ENCODE results near the gene BCO2. TPM values are rescaled to one million over a fixed set of nuclear protein-coding genes. Genes with fewer than 3 reads are reported as not detected.

The BCO2 gene
- total RNA-seq = 100 to 1,000 TPM in 4 of 9 donors, 10 to 100 TPM in 5; 51.8 to 126 (median 86.1) TPM
- 10 to 100 TPM; 58.4 to 80.7 TPM for polyA plus RNA-seq
- long read RNA-seq, donor 1, transcript BCO2-203 (12 exons, 2,598 nt) = minor isoform, 6 of 88 reads
- long read RNA-seq, donor 1, transcript BCO2-201 (12 exons, 2,930 nt) = major isoform, 43 of 88 reads
- long read RNA-seq, donor 1, partial matches to known transcripts = 4 of 88 reads
- long read RNA-seq, donor 1, other reads (novel, unspliced or antisense) = 30 of 88 reads
- long read RNA-seq, donor 2, transcript BCO2-202 (10 exons, 1,868 nt) = minor isoform, 26 of 491 reads
- long read RNA-seq, donor 2, transcript BCO2-203 (12 exons, 2,598 nt) = minor isoform, 59 of 491 reads
- long read RNA-seq, donor 2, transcript BCO2-201 (12 exons, 2,930 nt) = major isoform, 225 of 491 reads
- long read RNA-seq, donor 2, transcript BCO2-213 (13 exons, 2,493 nt) = minor isoform, 8 of 491 reads
- long read RNA-seq, donor 2, partial matches to known transcripts = 28 of 491 reads
- long read RNA-seq, donor 2, other reads (novel, unspliced or antisense) = 139 of 491 reads
- long read RNA-seq, donor 3, transcript BCO2-213 (13 exons, 2,493 nt) = minor isoform, 6 of 77 reads
- long read RNA-seq, donor 3, transcript BCO2-203 (12 exons, 2,598 nt) = minor isoform, 10 of 77 reads
- long read RNA-seq, donor 3, transcript BCO2-201 (12 exons, 2,930 nt) = major isoform, 29 of 77 reads
- long read RNA-seq, donor 3, partial matches to known transcripts = 3 of 77 reads
- long read RNA-seq, donor 3, other reads (novel, unspliced or antisense) = 25 of 77 reads

- Histone ChIP-seq H3K27ac (peak within 1 kb of the TSS; percentile 28 to 87 (median 78)), H3K36me3 (peaks cover 0 to 4% (median 0%) of the 10 kb centered on the region in 9 donors), H3K9me3 (no peaks in the 10 kb centered on the region), H3K4me1 (peaks cover 0 to 25% (median 7%) of the 10 kb centered on the region in 12 donors), H3K27me3 (no peaks in the 10 kb centered on the region), H3K4me3 (peak within 1 kb of the TSS; percentile 21 to 62 (median 48))
- 3 to 6% (median 4%) methylated on average over 11 of the region's 11 CpGs for WGBS, 4 donors
- intact Hi-C loops (cut with DNase I) = loop anchor here in 7 of 10 donors (2.0 to 10.0 kb wide), 4 partner anchors 58 to 63 kb away; no protein-coding TSS in a partner anchor
- TF ChIP-seq POLR2A (IDR thresholded peaks at IDR 0.05) (peak in 1 of 2 donors; percentile 50), CTCF (IDR thresholded peaks at IDR 0.05) (peak; percentile 60 to 85 (median 78))
- ATAC-seq (peak; percentile 91 to 95 (median 94)), DNase-seq (peak; percentile 78 to 90 (median 86))
Measured at GRCh38 chr11:112174789-112175598, at the start of gene BCO2. Gene BCO2 (plus strand): TSS chr11:112175512. CDS start chr11:112175602, 90 bp downstream.

- H3K9me3 ChIP-seq = no peaks in the 10 kb centered on the region
- H3K27ac ChIP-seq = no peak overlapping the region
- no peaks in the 10 kb centered on the region for H3K36me3 ChIP-seq
- peaks cover 0 to 10% (median 0%) of the 10 kb centered on the region in 12 donors for H3K4me1 ChIP-seq
- H3K27me3 ChIP-seq = no peaks in the 10 kb centered on the region
- intact Hi-C loops (cut with DNase I) = no loop called here
- no peak overlapping the region for H3K4me3 ChIP-seq
- TF ChIP-seq CTCF (IDR thresholded peaks at IDR 0.05) = no peak
- no peak for TF ChIP-seq POLR2A (IDR thresholded peaks at IDR 0.05)
- 94 to 98% (median 95%) methylated on average over 2 of the region's 2 CpGs for WGBS, 4 donors
- DNase-seq (no peak), ATAC-seq (no peak)
Measured at GRCh38 chr11:112127056-112127455, 48.3 kb upstream of the BCO2 start.

GRCh38 chr11:112128483-112129121 lies 46.7 kb upstream of the BCO2 start:
- 67 to 77% (median 73%) methylated on average over 3 of the region's 3 CpGs for WGBS, 4 donors
- H3K9me3 ChIP-seq = no peaks in the 10 kb centered on the region
- intact Hi-C loops (cut with DNase I) = no loop called here
- H3K36me3 ChIP-seq = no peaks in the 10 kb centered on the region
- H3K27ac ChIP-seq = peak overlapping the region in 1 of 12 donors; percentile 34
- no peaks in the 10 kb centered on the region for H3K27me3 ChIP-seq
- H3K4me3 ChIP-seq = no peak overlapping the region
- H3K4me1 ChIP-seq = peaks cover 0 to 17% (median 0%) of the 10 kb centered on the region in 12 donors
- no peak for TF ChIP-seq POLR2A (IDR thresholded peaks at IDR 0.05)
- TF ChIP-seq CTCF (IDR thresholded peaks at IDR 0.05) = no peak
- peak in 1 of 4 donors; percentile 38 for ATAC-seq
- peak in 2 of 5 donors; percentile 15 to 50 for DNase-seq

All from heart left ventricle (tissue), 16 donors.